Measurements from ENCODE around the gene NAT14.

DNA sequence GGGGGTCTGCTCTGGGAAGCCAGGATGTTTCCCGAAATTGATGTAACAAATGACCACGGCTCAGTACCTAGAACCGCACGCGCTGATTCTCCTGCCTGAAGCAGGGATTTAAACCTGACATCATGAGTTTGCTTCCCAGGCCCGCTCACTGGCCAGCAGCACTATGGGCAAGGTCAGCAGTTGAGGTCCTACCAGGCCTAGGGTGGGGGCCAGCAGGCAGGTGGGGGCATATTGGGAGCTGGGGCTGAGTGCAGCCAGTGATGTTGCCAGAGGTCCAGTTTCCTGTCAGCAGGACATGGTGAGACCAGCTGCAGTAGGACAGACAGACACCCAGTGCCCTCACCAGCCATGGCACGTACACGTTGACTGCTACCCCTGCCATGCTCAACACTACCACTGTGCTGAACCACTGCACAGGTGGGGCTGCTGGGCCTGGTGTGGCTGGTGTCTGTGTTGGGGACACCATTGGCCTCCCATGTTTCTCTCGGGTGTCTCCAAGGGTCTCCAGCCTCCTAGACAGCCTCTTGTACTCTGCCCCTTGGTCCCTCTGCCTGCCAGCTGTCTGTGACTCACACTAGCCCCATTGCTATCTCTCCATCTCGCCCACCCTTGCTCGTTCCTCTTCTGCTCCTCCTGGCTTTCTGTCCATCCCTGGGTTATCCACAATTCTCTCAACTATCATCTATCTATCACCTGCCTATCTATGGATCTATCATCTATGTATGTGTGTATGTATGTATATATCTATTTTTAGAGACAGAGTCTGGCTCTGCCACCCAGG, 19.3 kb upstream of the NAT14 start:
- no peak for TF ChIP-seq RAD21 (IDR thresholded peaks at IDR 0.05; ENCODE audit: low read depth)
- no peak for TF ChIP-seq EP300 (IDR thresholded peaks at IDR 0.05; ENCODE audit: borderline replicate concordance)
- TF ChIP-seq MAX (IDR thresholded peaks at IDR 0.05) = no peak
- TF ChIP-seq CEBPB (IDR thresholded peaks at IDR 0.05) = no peak
- no peak for TF ChIP-seq TAF1 (IDR thresholded peaks at IDR 0.05; ENCODE audit: low read depth)
- TF ChIP-seq REST (IDR thresholded peaks at IDR 0.05; ENCODE audit: low read depth) = no peak
- no peak for TF ChIP-seq FOXM1 (IDR thresholded peaks at IDR 0.05; ENCODE audit: borderline replicate concordance, low read depth)
- no peak for TF ChIP-seq CREB1 (IDR thresholded peaks at IDR 0.05; ENCODE audit: low read depth)
- TF ChIP-seq EGR1 (IDR thresholded peaks at IDR 0.05) = no peak
- TF ChIP-seq NFIC (IDR thresholded peaks at IDR 0.05) = no peak

Measured in Ishikawa (cell line).